Stimulated activated CD8-positive, alpha-beta memory T cell treated with anti-CD3 and anti-CD28 coated beads, Interleukin-7, amount 100 ng/mL, for 1 hour (primary cell): Measurements from ENCODE around the gene PRKCZ.

Source experiments
- DNase-seq, 2 donors: peaks; one replicate each; pipeline ENCODE4 v3.0.0-alpha.2; 2020; ENCODE audit warnings: low read depth in 2 of 2

The PRKCZ gene

GRCh38 chr1:2061065-2061778, 11.0 kb downstream of the PRKCZ start:
- no peak for DNase-seq

- DNase-seq: no peak
These were observed 15.5 kb downstream of the PRKCZ start for GRCh38 chr1:2065699-2066098.

- DNase-seq: no peak
These were observed 17.2 kb downstream of the PRKCZ start for GRCh38 chr1:2067393-2067792.

GRCh38 chr1:2067981-2068380, 17.8 kb downstream of the PRKCZ start:
- no peak for DNase-seq

- no peak for DNase-seq
These were observed 18.7 kb downstream of the PRKCZ start for GRCh38 chr1:2068951-2069350.

- no peak for DNase-seq
These were observed 19.8 kb downstream of the PRKCZ start for GRCh38 chr1:2070016-2070415.

GRCh38 chr1:2070800-2071530, 20.8 kb downstream of the PRKCZ start:
- no peak for DNase-seq

- DNase-seq: no peak
These were observed 22.0 kb downstream of the PRKCZ start for GRCh38 chr1:2072109-2072806.

- DNase-seq: no peak
These were observed 22.7 kb downstream of the PRKCZ start for GRCh38 chr1:2072891-2073290.

GRCh38 chr1:2073382-2074230, 23.4 kb downstream of the PRKCZ start:
- DNase-seq: no peak

- DNase-seq: no peak
These were observed 24.2 kb downstream of the PRKCZ start for GRCh38 chr1:2074396-2074795.

- DNase-seq: no peak
These were observed 24.9 kb downstream of the PRKCZ start for GRCh38 chr1:2074944-2075740.

- no peak for DNase-seq
These were observed 26.6 kb downstream of the PRKCZ start for GRCh38 chr1:2076826-2077225.

GRCh38 chr1:2078170-2078569, 28.0 kb downstream of the PRKCZ start:
- DNase-seq: no peak

- no peak for DNase-seq
These were observed 29.3 kb downstream of the PRKCZ start for GRCh38 chr1:2079396-2080085.

GRCh38 chr1:2080140-2080539, 29.9 kb downstream of the PRKCZ start:
- no peak for DNase-seq

- no peak for DNase-seq
These were observed 30.7 kb downstream of the PRKCZ start for GRCh38 chr1:2080884-2081283.

GRCh38 chr1:2081326-2081885, 31.2 kb downstream of the PRKCZ start:
- no peak for DNase-seq

- DNase-seq: no peak
These were observed 31.9 kb downstream of the PRKCZ start for GRCh38 chr1:2082064-2082463.

GRCh38 chr1:2083666-2084065, 33.5 kb downstream of the PRKCZ start:
- no peak for DNase-seq
